Gastrocnemius medialis (tissue), 4 donors: ENCODE results near the gene MAGEA8.

Experiments
- POLR2A ChIP-seq, 2 donors: fragments of 450-650 bp; IDR thresholded peaks; one replicate each; pipeline ENCODE4 v1.6.1; 2017; ENCODE audit warnings: antibody characterized with exemption in 2 of 2, mild to moderate bottlenecking in 2 of 2, moderate library complexity in 2 of 2
- TF ChIP-seq, protein P1 (sequence below), 5 experiments: fragments of 450-650 bp in 3 of 5; fragments of 200-600 bp in 2 of 5; sonication (generic) in 2 of 5; IDR thresholded peaks in 4 of 5; conservative IDR thresholded peaks in 1 of 5; 1 replicate in 4 of 5; 2 replicates in 1 of 5; pipeline ENCODE4 v1.5.1; 2016 to 2019; ENCODE audit warnings: antibody characterized with exemption in 5 of 5, mild to moderate bottlenecking in 3 of 5, moderate library complexity in 3 of 5

DNA sequence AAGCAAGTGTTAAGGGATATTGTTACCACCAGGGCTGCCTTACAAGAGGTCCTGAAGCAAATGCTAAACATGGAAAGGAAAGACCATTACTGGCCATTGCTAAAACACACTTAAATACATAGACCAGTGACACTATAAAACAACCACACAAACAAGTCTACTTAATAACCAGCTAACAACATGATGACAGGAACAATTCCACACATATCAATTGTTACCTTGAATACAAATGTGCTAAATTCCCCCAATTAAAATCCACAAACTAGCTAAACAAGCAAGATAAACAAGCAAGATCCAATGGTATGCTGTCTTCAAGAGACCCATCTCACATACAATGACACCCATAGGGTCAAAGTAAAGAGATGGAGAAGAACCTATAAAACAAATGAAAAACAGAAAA is 20.5 kb upstream of the MAGEA8 start:
- TF ChIP-seq, protein P1, sequence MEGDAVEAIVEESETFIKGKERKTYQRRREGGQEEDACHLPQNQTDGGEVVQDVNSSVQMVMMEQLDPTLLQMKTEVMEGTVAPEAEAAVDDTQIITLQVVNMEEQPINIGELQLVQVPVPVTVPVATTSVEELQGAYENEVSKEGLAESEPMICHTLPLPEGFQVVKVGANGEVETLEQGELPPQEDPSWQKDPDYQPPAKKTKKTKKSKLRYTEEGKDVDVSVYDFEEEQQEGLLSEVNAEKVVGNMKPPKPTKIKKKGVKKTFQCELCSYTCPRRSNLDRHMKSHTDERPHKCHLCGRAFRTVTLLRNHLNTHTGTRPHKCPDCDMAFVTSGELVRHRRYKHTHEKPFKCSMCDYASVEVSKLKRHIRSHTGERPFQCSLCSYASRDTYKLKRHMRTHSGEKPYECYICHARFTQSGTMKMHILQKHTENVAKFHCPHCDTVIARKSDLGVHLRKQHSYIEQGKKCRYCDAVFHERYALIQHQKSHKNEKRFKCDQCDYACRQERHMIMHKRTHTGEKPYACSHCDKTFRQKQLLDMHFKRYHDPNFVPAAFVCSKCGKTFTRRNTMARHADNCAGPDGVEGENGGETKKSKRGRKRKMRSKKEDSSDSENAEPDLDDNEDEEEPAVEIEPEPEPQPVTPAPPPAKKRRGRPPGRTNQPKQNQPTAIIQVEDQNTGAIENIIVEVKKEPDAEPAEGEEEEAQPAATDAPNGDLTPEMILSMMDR (IDR thresholded peaks at IDR 0.05 in 4 of 5, conservative IDR thresholded peaks at IDR 0.05 in 1 of 5), result no peak
- TF ChIP-seq POLR2A (IDR thresholded peaks at IDR 0.05), result no peak
